DMS53 treated with DMSO at 0.1 percent for 48 hours (cell line): Measurements from ENCODE around the gene ENPP3.

Source experiments
- DNase-seq: peaks from one replicate; lab custom pipeline; 2025; ENCODE audit not compliant: unreplicated experiment; lab: John Stamatoyannopoulos, UW

Gene ENPP3

GRCh38 chr6:131636880-131637792 is at the start of gene ENPP3:
Gene ENPP3, plus strand, starts transcription at chr6:131637302. Its CDS starts 83 bp downstream, at chr6:131637385.
- no peak for DNase-seq

GRCh38 chr6:131587909-131588308 is 49.2 kb upstream of the ENPP3 start:
- DNase-seq, result no peak

- no peak for DNase-seq
Observed at GRCh38 chr6:131588643-131589042, 48.5 kb upstream of the ENPP3 start.

DNA sequence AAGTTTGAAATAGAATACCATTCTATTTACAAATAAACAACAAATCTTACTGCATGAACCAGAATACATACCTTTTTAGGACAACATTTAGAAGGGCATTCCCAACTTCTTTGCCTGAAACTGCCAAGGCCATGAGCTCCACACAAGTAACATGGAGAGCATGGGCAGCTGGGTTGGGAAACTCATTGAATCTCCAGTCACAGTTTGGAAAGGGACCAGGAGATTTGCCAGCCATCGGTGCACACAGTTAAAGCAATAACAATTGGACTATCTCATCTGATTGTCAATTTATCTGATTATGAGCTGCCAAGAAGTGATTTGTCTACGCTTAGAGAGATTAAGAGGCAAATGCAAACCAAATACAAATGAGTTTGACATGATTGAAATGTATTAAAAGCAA is 44.2 kb upstream of the ENPP3 start:
- DNase-seq, result no peak

- DNase-seq, result no peak
Observed at GRCh38 chr6:131594074-131594473, 43.0 kb upstream of the ENPP3 start.

DNA sequence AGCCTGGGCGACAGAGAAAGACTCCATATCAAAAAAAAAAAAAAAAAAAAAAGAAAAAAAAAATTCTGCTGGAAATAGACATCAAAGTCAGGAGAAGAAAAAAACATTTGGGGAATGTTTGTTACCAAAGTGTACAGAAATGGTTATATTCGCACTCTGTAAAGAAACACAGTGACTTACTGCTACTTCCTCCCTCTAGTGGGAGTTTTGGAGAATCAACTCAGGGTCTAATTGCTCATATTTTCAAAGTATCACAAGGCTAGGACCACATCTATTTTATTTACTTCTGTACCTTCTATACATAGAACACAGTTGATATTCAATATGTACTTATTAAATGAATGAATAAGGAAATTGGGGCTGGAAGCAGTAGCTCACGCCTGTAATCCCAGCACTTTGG is 39.7 kb upstream of the ENPP3 start:
- no peak for DNase-seq

- DNase-seq, result no peak
Observed at GRCh38 chr6:131600716-131601115, 36.4 kb upstream of the ENPP3 start.

GRCh38 chr6:131602781-131603312 is 34.3 kb upstream of the ENPP3 start:
- no peak for DNase-seq

DNA sequence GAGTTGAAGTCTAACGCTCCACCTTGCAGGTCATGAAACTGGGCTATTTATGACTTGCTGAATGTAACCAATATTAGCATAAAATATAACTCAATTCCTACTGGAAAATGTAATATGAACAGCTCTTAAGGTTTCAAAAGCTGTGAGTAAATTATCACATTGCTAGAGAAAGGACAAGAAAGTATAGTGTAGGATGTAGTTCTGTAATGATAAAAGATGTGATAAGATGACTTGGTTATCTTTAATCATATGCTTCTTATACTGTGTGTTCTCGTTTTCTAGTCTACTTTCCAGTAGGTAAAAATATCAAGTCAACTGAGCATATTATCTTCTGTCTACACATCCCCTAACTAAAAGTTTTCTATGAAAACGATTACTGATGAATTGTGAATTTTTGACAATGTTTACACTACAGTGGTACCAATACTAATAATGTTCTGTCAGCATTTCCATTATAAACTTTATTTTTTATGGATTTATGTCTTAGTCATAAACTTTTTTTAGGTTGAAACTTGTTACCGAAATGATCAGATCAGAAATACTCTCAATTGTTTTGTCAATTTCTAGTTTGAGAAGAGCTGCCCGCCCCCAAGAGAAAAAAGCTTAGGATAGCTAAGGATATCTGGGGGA is 23.7 kb upstream of the ENPP3 start:
- no peak for DNase-seq

GRCh38 chr6:131615275-131615674 is 21.8 kb upstream of the ENPP3 start:
- DNase-seq, result no peak

- peak; percentile 69 for DNase-seq
Observed at GRCh38 chr6:131627724-131628682, 9.1 kb upstream of the ENPP3 start, which contains the start of gene MED23. Gene MED23, minus strand, starts transcription at chr6:131628242. Its CDS starts 193 bp downstream, at chr6:131628049.

GRCh38 chr6:131628726-131629125 is 8.4 kb upstream of the ENPP3 start:
- DNase-seq, result no peak

- no peak for DNase-seq
Observed at GRCh38 chr6:131629651-131630050, 7.5 kb upstream of the ENPP3 start.

DNA sequence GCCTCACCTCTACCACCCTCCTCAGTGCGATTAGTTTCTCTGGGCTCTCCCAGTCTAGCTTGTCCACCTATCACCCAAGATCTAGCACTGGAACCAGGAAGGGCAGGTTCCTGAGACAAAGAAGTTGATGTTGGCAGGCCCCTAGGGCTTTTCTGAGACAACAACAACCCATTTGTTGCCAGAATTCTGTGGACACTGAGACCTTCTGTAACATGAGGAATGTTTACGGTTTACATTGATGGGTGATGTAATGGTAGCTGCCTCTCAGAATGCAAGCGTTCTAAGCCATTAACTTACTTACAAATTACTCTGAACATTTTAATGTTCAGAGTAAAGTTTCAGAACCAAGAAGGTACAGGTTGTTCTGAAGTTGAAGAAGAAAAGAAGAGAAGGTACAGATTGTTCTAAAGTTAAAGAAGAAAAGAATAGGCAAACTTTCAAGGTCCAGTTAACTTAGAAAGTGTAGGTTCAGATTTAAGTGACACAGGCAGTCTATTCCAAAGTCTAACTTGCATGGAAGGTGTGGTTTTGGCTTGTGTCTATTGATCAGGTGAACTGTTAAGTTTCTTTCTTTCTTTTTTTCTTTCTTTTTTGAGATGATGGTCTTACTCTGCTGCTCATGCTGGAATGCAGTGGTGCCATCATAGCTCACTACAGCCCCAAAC is 5.3 kb upstream of the ENPP3 start:
- DNase-seq, result no peak

GRCh38 chr6:131635384-131636340 is 1.4 kb upstream of the ENPP3 start:
- DNase-seq, result no peak

GRCh38 chr6:131638013-131638412 is 911 bp downstream of the ENPP3 start:
- no peak for DNase-seq

DNA sequence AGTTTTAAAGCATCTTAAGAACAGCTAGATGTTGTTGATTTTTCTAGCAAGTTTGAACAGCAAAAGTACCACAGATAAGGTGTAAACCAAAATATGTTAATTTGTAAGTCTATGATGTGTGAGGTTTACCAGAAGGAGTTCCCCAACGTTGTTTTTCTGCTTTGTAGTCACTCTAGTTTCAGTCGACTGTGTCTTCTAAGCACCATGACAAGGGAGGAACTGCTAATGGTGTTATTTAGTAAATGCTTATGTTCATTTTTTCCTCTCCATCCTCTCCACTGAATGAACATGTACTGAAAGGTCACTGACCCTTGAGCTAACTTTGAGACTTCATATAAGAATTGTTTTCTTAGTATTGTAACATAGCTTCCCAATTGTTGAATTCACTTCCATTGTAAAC is 3.0 kb downstream of the ENPP3 start:
- DNase-seq, result no peak

- no peak for DNase-seq
Observed at GRCh38 chr6:131640576-131640975, 3.5 kb downstream of the ENPP3 start.

DNA sequence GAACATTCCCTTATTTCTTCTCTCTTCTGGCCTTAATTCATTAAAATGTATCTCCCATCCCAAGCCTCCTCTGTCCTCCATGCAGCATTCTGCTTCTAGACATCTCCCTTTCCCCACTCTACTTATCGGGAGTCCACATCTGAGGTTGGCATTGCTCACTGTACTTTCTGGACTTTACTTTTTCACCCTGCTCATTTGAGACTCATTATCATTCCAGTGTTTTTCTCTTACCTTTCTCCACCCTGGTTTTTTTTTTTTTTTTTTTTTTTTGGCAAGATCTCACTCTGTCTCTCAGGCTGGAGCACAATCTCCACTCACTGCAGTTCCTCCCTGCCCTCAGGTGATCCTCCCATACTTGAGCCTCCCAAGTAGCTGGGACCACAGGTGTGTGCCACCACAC is 4.5 kb downstream of the ENPP3 start:
- no peak for DNase-seq
